D721Med (cell line): Measurements from ENCODE around the gene PSMD8.
"Not testable (repeated sequence)": the region's sequence is repeated elsewhere in the genome, so short reads cannot be mapped to it uniquely, and the experiment has no call there.

Experiments used
- DNase-seq: peaks from one replicate; pipeline ENCODE4 v3.0.0; 2011; ENCODE audit warnings: low spot score; ENCODE audit not compliant: insufficient read length
- FAIRE-seq: peaks from 2 replicates; lab custom pipeline; 2011; peaks lifted over from hg19 to GRCh38; lab: Jason Lieb, UNC
- TF ChIP-seq, protein P1 (sequence below): IDR thresholded peaks from 2 replicates; pipeline ENCODE4 v1.5.1; 2012; ENCODE audit warnings: mild to moderate bottlenecking, control low read depth; ENCODE audit not compliant: insufficient read depth; ENCODE audit errors: missing control alignments

PSMD8 gene

DNA sequence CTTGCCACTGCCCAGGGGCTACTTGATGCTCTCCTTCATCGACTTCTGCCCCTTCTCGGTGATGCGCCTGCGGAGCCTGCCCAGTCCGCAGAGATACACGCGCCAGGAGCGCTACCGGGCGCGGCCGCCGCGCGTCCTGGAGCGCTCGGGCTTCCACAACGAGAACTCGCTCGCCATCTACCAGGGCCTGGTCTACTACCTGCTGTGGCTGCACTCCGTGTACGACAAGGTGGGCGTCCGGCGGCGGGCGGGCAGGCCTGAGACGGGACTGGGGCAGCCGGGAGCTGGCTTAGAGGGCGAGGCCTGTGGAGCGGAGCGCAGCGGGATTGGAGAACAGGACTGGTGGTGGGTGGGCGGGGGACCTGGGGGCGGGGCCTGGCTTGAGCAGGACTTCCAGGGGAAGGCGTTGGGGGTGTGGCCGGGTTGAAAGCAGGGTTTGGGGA is 12.7 kb upstream of the PSMD8 start:
- no peak for FAIRE-seq
- TF ChIP-seq, protein P1, sequence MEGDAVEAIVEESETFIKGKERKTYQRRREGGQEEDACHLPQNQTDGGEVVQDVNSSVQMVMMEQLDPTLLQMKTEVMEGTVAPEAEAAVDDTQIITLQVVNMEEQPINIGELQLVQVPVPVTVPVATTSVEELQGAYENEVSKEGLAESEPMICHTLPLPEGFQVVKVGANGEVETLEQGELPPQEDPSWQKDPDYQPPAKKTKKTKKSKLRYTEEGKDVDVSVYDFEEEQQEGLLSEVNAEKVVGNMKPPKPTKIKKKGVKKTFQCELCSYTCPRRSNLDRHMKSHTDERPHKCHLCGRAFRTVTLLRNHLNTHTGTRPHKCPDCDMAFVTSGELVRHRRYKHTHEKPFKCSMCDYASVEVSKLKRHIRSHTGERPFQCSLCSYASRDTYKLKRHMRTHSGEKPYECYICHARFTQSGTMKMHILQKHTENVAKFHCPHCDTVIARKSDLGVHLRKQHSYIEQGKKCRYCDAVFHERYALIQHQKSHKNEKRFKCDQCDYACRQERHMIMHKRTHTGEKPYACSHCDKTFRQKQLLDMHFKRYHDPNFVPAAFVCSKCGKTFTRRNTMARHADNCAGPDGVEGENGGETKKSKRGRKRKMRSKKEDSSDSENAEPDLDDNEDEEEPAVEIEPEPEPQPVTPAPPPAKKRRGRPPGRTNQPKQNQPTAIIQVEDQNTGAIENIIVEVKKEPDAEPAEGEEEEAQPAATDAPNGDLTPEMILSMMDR: no peak

DNA sequence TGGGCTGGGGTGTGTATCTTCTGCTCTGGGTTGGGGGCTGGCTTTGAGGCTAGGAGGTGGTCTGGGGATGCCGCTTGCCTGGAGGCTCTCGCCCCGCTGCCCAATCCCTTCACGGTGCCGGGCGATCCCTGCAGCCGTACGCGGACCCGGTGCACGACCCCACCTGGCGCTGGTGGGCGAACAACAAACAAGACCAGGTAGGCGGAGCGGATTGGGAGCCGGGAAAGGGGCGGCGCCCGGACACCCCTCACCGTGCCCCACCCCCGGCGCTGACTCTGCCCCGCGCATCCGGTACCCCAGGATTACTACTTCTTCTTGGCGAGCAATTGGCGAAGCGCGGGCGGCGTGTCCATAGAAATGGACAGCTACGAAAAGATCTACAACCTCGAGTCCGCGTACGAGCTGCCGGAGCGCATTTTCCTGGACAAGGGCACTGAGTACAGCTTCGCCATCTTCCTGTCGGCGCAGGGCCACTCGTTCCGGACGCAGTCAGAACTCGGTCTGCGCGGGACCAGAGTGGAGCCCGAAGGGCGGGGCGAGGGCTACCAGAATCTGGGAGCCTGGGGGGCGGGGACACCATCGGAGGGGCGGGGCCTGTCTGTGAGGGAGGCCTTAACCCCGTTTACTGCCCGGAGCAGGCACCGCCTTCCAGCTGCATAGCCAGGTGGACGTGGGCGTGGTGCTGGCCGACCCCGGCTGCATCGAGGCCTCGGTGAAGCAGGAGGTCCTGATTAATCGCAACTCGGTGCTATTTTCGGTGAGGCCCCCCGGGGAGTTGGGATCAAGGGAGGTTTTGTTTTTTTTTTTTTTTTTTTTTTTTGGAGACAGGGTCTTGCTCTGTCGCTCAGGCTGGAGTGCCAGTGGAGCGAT is 12.1 kb upstream of the PSMD8 start:
- TF ChIP-seq, protein P1: no peak
- FAIRE-seq (no peak), DNase-seq (peak; percentile 60)

More for the DNA sequence above, 12.7 kb upstream of the PSMD8 start:
- peak; percentile 81 for DNase-seq

DNA sequence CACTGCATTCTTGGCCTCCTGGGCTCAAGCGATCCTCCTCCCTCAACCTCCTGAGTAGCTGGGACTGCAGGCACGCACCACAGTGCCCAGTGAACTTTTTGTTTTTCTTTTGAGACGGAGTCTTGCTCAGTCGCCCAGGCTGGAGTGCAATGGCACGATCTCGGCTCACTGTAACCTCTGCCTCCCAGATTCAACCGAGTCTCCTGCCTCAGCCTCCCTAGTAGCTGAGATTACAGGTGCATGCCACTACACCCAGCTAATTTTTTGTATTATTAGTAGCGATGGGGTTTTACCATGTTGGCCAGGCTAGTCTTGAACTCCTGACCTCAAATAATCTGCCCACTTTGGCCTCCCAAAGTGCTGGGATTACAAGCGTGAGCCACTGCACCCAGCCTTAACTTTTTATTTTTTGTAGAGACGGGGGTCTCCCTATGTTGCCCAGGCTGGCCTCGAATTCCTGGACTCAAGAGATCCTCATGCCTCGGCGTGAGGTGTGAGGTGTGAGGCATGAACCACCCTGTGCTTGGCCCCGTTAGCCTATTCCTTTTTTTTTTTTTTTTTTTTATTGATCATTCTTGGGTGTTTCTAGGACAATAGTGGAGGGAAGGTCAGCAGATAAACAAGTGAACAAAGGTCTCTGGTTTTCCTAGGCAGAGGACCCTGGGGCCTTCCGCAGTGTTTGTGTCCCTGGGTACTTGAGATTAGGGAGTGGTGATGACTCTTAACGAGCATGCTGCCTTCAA is 11.3 kb upstream of the PSMD8 start:
- DNase-seq, FAIRE-seq: not testable (repeated sequence)

DNA sequence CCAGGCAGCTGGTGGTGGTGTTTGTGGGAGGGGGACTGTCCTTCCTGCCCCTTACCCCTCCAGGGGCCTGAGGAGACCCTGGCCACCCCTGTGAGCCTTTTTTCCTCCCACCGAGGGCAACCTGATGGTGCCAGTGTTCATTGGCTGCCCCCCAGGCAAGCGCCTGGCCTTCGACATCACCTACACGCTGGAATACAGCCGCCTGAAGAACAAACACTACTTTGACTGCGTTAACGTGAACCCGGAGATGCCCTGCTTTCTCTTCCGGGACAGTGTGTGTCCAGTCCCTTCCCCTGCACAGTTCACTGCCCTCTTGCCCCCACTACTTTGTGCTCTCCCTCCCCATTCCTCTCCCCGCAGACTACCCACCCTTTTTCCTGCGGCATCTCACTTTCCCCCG is 7.3 kb upstream of the PSMD8 start:
- no peak for DNase-seq
- TF ChIP-seq, protein P1: no peak
- no peak for FAIRE-seq

DNA sequence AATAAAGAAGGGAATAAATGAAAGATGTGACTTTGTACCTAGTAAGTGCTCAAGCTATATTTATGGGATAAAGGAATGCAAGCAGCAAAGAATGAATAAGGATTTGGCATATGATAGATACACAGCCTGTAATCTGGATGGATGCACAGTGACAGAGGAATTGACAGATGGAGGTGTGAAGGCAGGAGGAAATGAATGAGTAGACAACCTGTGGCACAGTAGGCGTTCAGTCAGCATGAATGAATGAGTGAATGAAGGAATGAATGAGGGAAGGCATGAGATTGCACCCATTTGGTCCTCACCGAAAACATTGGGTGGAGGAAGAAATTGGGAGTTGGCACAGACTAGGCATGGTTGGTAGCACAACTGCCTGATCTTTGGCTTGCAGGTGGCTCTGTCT is 4.8 kb upstream of the PSMD8 start:
- DNase-seq: no peak
- no peak for FAIRE-seq
- TF ChIP-seq, protein P1: no peak

DNA sequence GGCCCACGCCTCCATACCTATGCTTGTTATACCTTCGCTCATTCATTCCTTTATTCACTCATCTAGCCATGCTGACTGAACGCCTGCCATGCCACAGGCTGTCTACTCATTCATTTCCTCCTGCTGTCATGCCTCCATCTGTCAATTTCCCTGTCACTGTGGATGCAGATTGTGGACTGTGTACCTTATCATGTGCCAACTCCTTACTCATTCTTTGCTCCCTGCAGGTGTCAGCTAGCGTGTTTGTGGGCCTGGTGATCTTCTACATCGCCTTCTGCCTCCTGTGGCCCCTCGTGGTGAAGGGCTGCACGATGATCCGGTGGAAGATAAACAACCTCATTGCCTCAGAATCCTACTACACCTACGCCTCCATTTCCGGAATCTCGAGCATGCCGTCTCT is 4.1 kb upstream of the PSMD8 start:
- TF ChIP-seq, protein P1: no peak
- FAIRE-seq: no peak
- no peak for DNase-seq

DNA sequence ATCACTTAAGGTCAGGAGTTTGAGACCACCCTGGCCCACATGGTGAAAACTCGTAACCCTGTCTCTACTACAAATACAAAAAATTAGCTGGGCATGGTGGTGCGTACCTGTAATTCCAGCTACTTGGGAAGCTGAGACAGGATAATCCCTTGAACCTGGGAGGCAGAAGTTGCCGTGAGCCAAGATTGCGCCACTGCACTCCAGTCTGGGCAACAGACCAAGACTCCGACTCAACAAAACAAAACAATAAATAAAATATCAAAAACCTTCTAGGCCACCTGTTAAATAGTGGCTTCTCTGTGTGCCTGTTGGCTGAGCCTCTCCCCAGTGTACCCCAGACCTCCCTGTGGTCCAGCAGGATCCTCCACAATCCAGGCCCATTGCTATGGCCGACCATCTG is 3.3 kb upstream of the PSMD8 start:
- FAIRE-seq: no peak
- DNase-seq: no peak
- TF ChIP-seq, protein P1: no peak
